A673 (cell line): Measurements from ENCODE around the gene LMAN1L. TPM values are rescaled to one million over a fixed set of nuclear protein-coding genes. Genes with fewer than 3 reads are reported as not detected.
A peak's percentile ranks its signal among the peaks of the same experiment; 100 is the strongest.

ENCODE experiments used
- BruUV-seq: library from RNA; stranded (reverse); fragments of 400-500 nt; replicated peaks from 2 replicates; lab custom pipeline; 2021; lab: Mats Ljungman, UMichigan
- CTCF ChIA-PET: fragments of 300-600 bp; sonication (Branson Sonifier 250); formaldehyde crosslinking; loops from one replicate; lab custom pipeline; 2022; ENCODE audit warnings: antibody characterized with exemption; lab: Charles Lee
- POLR2A ChIA-PET: fragments of 300-600 bp; sonication (Branson Sonifier 250); formaldehyde crosslinking; loops from one replicate; lab custom pipeline; 2022; ENCODE audit warnings: antibody characterized with exemption; ENCODE audit not compliant: low non-redundant PET; lab: Charles Lee
- DNase-seq: peaks from one replicate; pipeline ENCODE4 v3.0.0-alpha.2; 2015; ENCODE audit warnings: low spot score
- H3K27ac ChIP-seq: fragments of 200-600 bp; sonication (generic); 2 replicates; pipeline ENCODE4 v1.5.1; 2016; ENCODE audit warnings: mixed run types, low read depth, mild to moderate bottlenecking, mixed read lengths, antibody characterized with exemption, low read length; ENCODE audit not compliant: poor library complexity, severe bottlenecking
- H3K27me3 ChIP-seq: fragments of 200-600 bp; sonication (generic); replicated peaks from 2 replicates; pipeline ENCODE4 v1.6.1; 2017; ENCODE audit warnings: mixed run types, low read depth, mild to moderate bottlenecking, mixed read lengths, antibody characterized with exemption, low read length; ENCODE audit not compliant: insufficient read depth, poor library complexity
- H3K36me3 ChIP-seq: fragments of 200-600 bp; sonication (generic); 2 replicates; pipeline ENCODE4 v1.6.1; 2016; ENCODE audit warnings: mixed run types, mild to moderate bottlenecking, mixed read lengths, antibody characterized with exemption, low read length; ENCODE audit not compliant: insufficient read depth, poor library complexity, severe bottlenecking
- H3K4me1 ChIP-seq: fragments of 200-600 bp; sonication (generic); 2 replicates; pipeline ENCODE4 v1.6.1; 2017; ENCODE audit warnings: mixed run types, mild to moderate bottlenecking, mixed read lengths, antibody characterized with exemption, low read length; ENCODE audit not compliant: insufficient read depth, poor library complexity, severe bottlenecking
- H3K4me3 ChIP-seq: fragments of 200-600 bp; sonication (generic); 2 replicates; pipeline ENCODE4 v1.5.1; 2016; ENCODE audit warnings: low read depth, mixed run types, mild to moderate bottlenecking, mixed read lengths, low read length; ENCODE audit not compliant: poor library complexity, severe bottlenecking
- H3K9me3 ChIP-seq: fragments of 200-600 bp; sonication (generic); 2 replicates; pipeline ENCODE4 v1.6.1; 2016; ENCODE audit warnings: mixed run types, low read depth, mild to moderate bottlenecking, mixed read lengths, antibody characterized with exemption, low read length; ENCODE audit not compliant: poor library complexity, severe bottlenecking
- EZH2 ChIP-seq: fragments of 200-600 bp; sonication (generic); IDR thresholded peaks from 2 replicates; pipeline ENCODE4 v1.6.1; 2017; ENCODE audit warnings: borderline replicate concordance, low read depth, mild to moderate bottlenecking, mixed read lengths, antibody characterized with exemption, low read length; ENCODE audit not compliant: poor library complexity, severe bottlenecking
- intact Hi-C: fragments of 100-400 bp; cut with micrococcal nuclease; formaldehyde crosslinking; loops from one replicate; pipeline ENCODE4 v1.10.0; 2022; ENCODE audit not compliant: unreplicated experiment
- total RNA-seq: library from RNA; stranded (reverse); gene quantifications from 2 replicates; pipeline ENCODE4 v1.2.3, GENCODE V29; 2021
- TF ChIP-seq, protein P1 (sequence below): fragments of 300-800, 200-600 bp; sonication (generic); conservative IDR thresholded peaks from 2 replicates; pipeline ENCODE4 v1.5.1; 2017; ENCODE audit warnings: low read depth, mild to moderate bottlenecking, antibody characterized with exemption, low read length, moderate library complexity, mixed read lengths

LMAN1L gene
- total RNA-seq, 1 experiment from 2014 or later = 0.80 TPM

DNA sequence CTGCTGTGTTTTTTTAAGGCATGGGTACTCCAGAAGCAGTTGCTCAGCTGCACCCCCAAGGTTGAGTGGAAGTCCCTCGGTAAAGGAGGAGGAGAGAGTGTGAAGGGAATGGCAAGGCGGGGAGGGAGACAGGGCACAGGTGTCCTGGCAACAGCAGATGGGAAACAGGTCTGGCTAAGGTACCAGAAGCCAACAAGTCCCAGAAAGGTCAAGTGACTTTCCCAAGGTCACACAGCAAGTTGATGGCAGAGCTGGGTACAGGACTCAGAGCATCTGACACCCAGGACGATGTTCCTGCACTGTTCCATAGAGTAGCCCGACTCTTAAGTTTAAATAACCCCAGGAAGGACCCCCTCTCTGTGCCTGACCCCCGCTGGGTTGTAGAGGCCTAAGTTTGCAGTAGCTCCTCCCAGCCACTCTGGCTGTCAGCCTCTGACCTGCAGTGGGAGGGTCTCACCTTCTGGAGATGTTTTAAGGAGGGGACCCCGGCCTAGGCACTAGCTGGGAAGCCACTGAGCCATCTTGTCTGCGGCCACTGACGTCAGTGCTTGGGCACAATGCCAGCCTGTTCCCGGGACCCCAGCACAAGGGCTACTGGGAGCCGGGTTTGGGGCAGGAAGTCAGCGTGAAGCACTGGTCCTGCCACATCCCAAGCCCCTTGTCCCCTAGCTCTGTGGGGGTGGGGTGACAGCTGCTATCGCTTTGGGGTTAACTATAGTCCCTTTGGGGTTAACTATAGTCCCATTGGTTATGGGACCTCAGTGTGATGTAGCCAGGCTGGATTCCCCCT is 20.2 kb upstream of the LMAN1L start:
- POLR2A ChIA-PET = no interaction called here
- intact Hi-C loops = no loop called here
- CTCF ChIA-PET = interaction anchor here (0.6 kb wide), 1 partner anchor 14 kb away, joined by 3 read pairs; no protein-coding TSS in a partner anchor
- no TSS peak for BruUV-seq
- DNase-seq = no peak
- Histone ChIP-seq H3K27me3 (no peaks in the 10 kb centered on the region), H3K9me3 (no peaks in the 10 kb centered on the region), H3K36me3 (peaks cover 8% of the 10 kb centered on the region), H3K4me3 (no peak overlapping the region), H3K27ac (no peak overlapping the region), H3K4me1 (peaks cover 34% of the 10 kb centered on the region)
- TF ChIP-seq, protein P1, sequence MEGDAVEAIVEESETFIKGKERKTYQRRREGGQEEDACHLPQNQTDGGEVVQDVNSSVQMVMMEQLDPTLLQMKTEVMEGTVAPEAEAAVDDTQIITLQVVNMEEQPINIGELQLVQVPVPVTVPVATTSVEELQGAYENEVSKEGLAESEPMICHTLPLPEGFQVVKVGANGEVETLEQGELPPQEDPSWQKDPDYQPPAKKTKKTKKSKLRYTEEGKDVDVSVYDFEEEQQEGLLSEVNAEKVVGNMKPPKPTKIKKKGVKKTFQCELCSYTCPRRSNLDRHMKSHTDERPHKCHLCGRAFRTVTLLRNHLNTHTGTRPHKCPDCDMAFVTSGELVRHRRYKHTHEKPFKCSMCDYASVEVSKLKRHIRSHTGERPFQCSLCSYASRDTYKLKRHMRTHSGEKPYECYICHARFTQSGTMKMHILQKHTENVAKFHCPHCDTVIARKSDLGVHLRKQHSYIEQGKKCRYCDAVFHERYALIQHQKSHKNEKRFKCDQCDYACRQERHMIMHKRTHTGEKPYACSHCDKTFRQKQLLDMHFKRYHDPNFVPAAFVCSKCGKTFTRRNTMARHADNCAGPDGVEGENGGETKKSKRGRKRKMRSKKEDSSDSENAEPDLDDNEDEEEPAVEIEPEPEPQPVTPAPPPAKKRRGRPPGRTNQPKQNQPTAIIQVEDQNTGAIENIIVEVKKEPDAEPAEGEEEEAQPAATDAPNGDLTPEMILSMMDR = no peak
- no peak for TF ChIP-seq EZH2

DNA sequence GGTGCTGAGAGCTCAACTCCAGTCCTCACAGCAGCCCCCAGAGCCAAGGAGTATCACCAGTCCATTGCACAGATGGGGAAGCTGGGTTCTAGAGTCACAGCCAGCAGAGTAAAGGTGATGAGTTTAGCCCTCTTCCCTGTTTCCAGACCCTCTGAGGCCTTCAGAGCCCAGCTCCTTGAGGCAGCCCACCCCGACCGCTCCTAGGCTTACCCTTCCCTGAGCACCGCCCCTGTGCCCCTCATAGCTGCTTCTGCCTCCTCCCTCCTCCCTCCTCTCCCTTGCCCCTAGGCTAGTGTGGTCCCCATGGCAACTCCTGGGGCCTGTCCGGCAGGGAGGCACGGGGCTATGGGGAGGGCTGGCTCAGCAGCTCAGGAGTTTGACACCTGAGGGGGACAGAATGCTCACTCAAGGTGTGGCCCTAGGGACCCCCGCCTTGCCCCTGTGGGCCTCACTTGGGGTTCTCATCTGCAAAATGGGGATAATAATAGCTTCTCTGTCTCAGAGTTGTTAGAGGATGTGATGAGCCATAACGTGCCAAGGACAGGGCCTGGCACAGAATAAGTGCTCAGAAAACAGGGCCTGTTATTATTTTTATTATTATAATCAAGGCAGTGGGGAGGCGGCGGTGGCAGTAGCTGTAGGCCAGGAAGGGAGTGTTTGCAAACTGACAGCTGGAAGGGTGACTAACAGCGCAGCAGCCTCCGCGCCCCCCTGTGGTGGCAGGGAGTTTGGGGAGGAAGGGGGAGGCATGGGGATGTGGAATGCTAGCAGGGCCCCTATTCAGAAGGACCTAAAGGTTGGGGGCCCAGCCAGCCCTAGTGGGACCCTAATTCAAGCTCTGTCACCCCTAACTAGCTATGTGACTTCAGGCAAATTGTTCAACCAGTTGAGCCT is 19.3 kb upstream of the LMAN1L start:
- ChIA-PET CTCF (interaction anchor here (0.6 to 0.9 kb wide), 2 partner anchors 12 to 13 kb away, joined by 3 read pairs; partner anchors contain the start of gene CSK), POLR2A (no interaction called here)
- Histone ChIP-seq H3K4me3 (no peak overlapping the region), H3K27me3 (no peaks in the 10 kb centered on the region), H3K27ac (no peak overlapping the region), H3K36me3 (peaks cover 5% of the 10 kb centered on the region), H3K4me1 (peaks cover 24% of the 10 kb centered on the region), H3K9me3 (no peaks in the 10 kb centered on the region)
- intact Hi-C loops = no loop called here
- peak; percentile 52 for DNase-seq
- BruUV-seq = no TSS peak
- TF ChIP-seq, protein P1 = no peak
- TF ChIP-seq EZH2 = no peak

- intact Hi-C loops = no loop called here
- Histone ChIP-seq H3K9me3 (no peaks in the 10 kb centered on the region), H3K27ac (no peak overlapping the region), H3K4me3 (no peak overlapping the region), H3K36me3 (peaks cover 4% of the 10 kb centered on the region), H3K4me1 (peaks cover 17% of the 10 kb centered on the region), H3K27me3 (no peaks in the 10 kb centered on the region)
- POLR2A ChIA-PET = no interaction called here
- no peak for DNase-seq
- TF ChIP-seq, protein P1 = no peak
- no peak for TF ChIP-seq EZH2
- BruUV-seq = no TSS peak
- CTCF ChIA-PET = interaction anchor here (0.9 kb wide), 1 partner anchor 13 kb away, joined by 3 read pairs; the partner anchor contains the start of gene CSK
Measured at GRCh38 chr15:74794248-74794969, 18.2 kb upstream of the LMAN1L start.
